Measurements from ENCODE around the gene GLTP. TPM values are rescaled to one million over a fixed set of nuclear protein-coding genes. Genes with fewer than 3 reads are reported as not detected.

Gene GLTP
- total RNA-seq, 1 experiment from 2014 or later, result 15.5 TPM

GRCh38 chr12:109828754-109829511, 51.4 kb downstream of the GLTP start:
- Mint-ChIP-seq H3K4me3 (no peak overlapping the region), H3K9me3 (no peaks in the 10 kb centered on the region; a peak in 1 of 5 replicates), H3K27me3 (ENCODE audit: low read depth) (no peaks in the 10 kb centered on the region; the same call in none of the 2 replicates), H3K36me3 (ENCODE audit: insufficient read depth in 1 of 3, low read depth in 3 of 3) (no peaks in the 10 kb centered on the region), H3K4me1 (peaks cover 8 to 13% of the 10 kb centered on the region in 2 experiments; a peak in 3 of 4 replicates), H3K27ac (no peak overlapping the region)
- no peak for DNase-seq
- no peak overlapping the region for H3K4ac ChIP-seq (ENCODE audit: low read depth, low read length)
- H3K79me2 ChIP-seq (ENCODE audit: insufficient read depth, low read length), result no peaks in the 10 kb centered on the region
- no peak overlapping the region for H3K18ac ChIP-seq (ENCODE audit: insufficient read length, low read depth, low read length)
- H3K4me1 ChIP-seq (ENCODE audit: insufficient read depth, low read length), result no peaks in the 10 kb centered on the region
- H2BK15ac ChIP-seq (ENCODE audit: low read depth, low read length), result no peak overlapping the region
- H3K27ac ChIP-seq (ENCODE audit: insufficient read length, low read depth, low read length), result no peak overlapping the region
- TF ChIP-seq CTCF (conservative IDR thresholded peaks at IDR 0.05), result no peak
- no peak overlapping the region for H3K56ac ChIP-seq (ENCODE audit: insufficient read length, low read depth, low read length)
- no peak overlapping the region for H2AFZ ChIP-seq (ENCODE audit: low read length)
- no peak overlapping the region for H3K23ac ChIP-seq (ENCODE audit: insufficient read length, low read depth, low read length)
- H2BK120ac ChIP-seq (ENCODE audit: low read depth, low read length, poor library complexity, severe bottlenecking), result no peak overlapping the region
- no peak overlapping the region for H4K8ac ChIP-seq (replicated peaks; ENCODE audit: insufficient read length, low read depth, low read length)
- H3T11ph ChIP-seq (ENCODE audit: low read length), result no peak overlapping the region
- H3K9me3 ChIP-seq (ENCODE audit: control insufficient read depth, low read depth, low read length), result no peaks in the 10 kb centered on the region
- no peaks in the 10 kb centered on the region for H3K27me3 ChIP-seq (ENCODE audit: insufficient read depth, low read length)
- no peak overlapping the region for H2BK5ac ChIP-seq (ENCODE audit: insufficient read length, low read length)
- H4K5ac ChIP-seq (ENCODE audit: insufficient read length, low read depth, low read length), result no peak overlapping the region
- H2AK5ac ChIP-seq (ENCODE audit: insufficient read length, low read length), result no peak overlapping the region
- no peak overlapping the region for H2BK20ac ChIP-seq (ENCODE audit: low read depth, low read length, poor library complexity, severe bottlenecking)
- H3K23me2 ChIP-seq (ENCODE audit: insufficient read length, low read depth, low read length, poor library complexity, severe bottlenecking), result no peaks in the 10 kb centered on the region
- no peak overlapping the region for H3K14ac ChIP-seq (ENCODE audit: insufficient read depth, low read length)
- WGBS (ENCODE audit: extremely low coverage, insufficient read length, low lambda C conversion rate), result no CpG with 5 or more reads among the region's 3 CpGs
- no peak overlapping the region for H3K9ac ChIP-seq (ENCODE audit: extremely low read depth, insufficient read length, low read length)
- H2BK12ac ChIP-seq (ENCODE audit: insufficient read length, low read depth, low read length), result no peak overlapping the region
- no peaks in the 10 kb centered on the region for H4K20me1 ChIP-seq (ENCODE audit: control insufficient read depth, insufficient read depth, insufficient read length)
- H3K79me1 ChIP-seq (ENCODE audit: insufficient read depth, low read depth, low read length, poor library complexity, severe bottlenecking), result no peaks in the 10 kb centered on the region
- H4K91ac ChIP-seq (ENCODE audit: insufficient read length, low read depth, low read length), result no peak overlapping the region
- no peak overlapping the region for H3K4me2 ChIP-seq (ENCODE audit: insufficient read depth, insufficient read length, low read length)

All from H9 (cell line).